A549 (cell line): Measurements from ENCODE around the gene FADS6. TPM values are rescaled to one million over a fixed set of nuclear protein-coding genes. Genes with fewer than 3 reads are reported as not detected.

Source experiments
- ATAC-seq, 2 experiments: fragments of 200-7000 bp in 1 of 2; fragments of >200 bp in 1 of 2; cut with Nextera tagmentation in 1 of 2; cut with Tn5 transposase in 1 of 2; 3 replicates each; pipeline versions ENCODE4 v1.8.0 to v1.9.1; 2018 to 2020; ENCODE audit warnings: mild to moderate bottlenecking in 1 of 2, moderate library complexity in 1 of 2
- CTCF ChIA-PET: fragments of 300-600 bp; sonication (Branson Sonifier 250); formaldehyde crosslinking; extraction: SDS; loops from one replicate; lab custom pipeline; 2021; ENCODE audit warnings: antibody characterized with exemption, inconsistent platforms; lab: Yijun Ruan, JAX
- POLR2A ChIA-PET: fragments of 350-600 bp; formaldehyde crosslinking; extraction: SDS; loops from one replicate; lab custom pipeline; 2021; ENCODE audit warnings: antibody characterized with exemption, inconsistent platforms; lab: Yijun Ruan, JAX
- DNase-seq, 2 experiments: peaks; one replicate each; pipeline versions ENCODE4 v3.0.0 to v3.0.0-alpha.2; 2011 to 2016; ENCODE audit warnings: low read depth in 1 of 2, low spot score in 1 of 2
- FAIRE-seq: peaks from 2 replicates; lab custom pipeline; 2011; peaks lifted over from hg19 to GRCh38; lab: Jason Lieb, UNC
- H3K27ac ChIP-seq, 2 experiments: fragments of >200 bp; sonication (Bioruptor Twin); formaldehyde crosslinking; 3 replicates each; pipeline ENCODE4 v1.5.1; 2016 to 2017
- H3K4me1 ChIP-seq: fragments of >200 bp; sonication (Bioruptor Twin); formaldehyde crosslinking; 3 replicates; pipeline ENCODE4 v1.6.1; 2016
- H3K4me2 ChIP-seq: fragments of >200 bp; sonication (Bioruptor Twin); formaldehyde crosslinking; 3 replicates; pipeline ENCODE4 v1.6.1; 2016
- H3K4me3 ChIP-seq: fragments of >200 bp; sonication (Bioruptor Twin); formaldehyde crosslinking; 3 replicates; pipeline ENCODE4 v1.5.1; 2016
- H3K9me3 ChIP-seq: fragments of >200 bp; sonication (Bioruptor Twin); formaldehyde crosslinking; 3 replicates; pipeline ENCODE4 v1.6.1; 2016
- BHLHE40 ChIP-seq: IDR thresholded peaks from 2 replicates; pipeline ENCODE4 v1.6.1; 2012; ENCODE audit warnings: low read depth, low read length, inconsistent platforms
- CBX2 ChIP-seq: fragments of 200-600 bp; sonication (generic); IDR thresholded peaks from 2 replicates; pipeline ENCODE4 v1.6.1; 2016; ENCODE audit warnings: low read depth, mild to moderate bottlenecking, borderline replicate concordance
- CHD4 ChIP-seq: fragments of 200-600 bp; sonication (generic); IDR thresholded peaks from 2 replicates; pipeline ENCODE4 v1.6.1; 2016; ENCODE audit warnings: antibody characterized with exemption, mild to moderate bottlenecking, borderline replicate concordance
- EHMT2 ChIP-seq: fragments of 200-600 bp; sonication (generic); IDR thresholded peaks from 2 replicates; pipeline ENCODE4 v1.6.1; 2016; ENCODE audit warnings: antibody characterized with exemption, low read depth, mild to moderate bottlenecking, moderate library complexity
- ELK1 ChIP-seq: fragments of 150-350 bp; IDR thresholded peaks from 2 replicates; pipeline ENCODE4 v1.6.1; 2014; ENCODE audit warnings: low read depth, mild to moderate bottlenecking, low read length
- EP300 ChIP-seq, 2 experiments: fragments of >200 bp; sonication (Bioruptor Twin); formaldehyde crosslinking; IDR thresholded peaks; 2 replicates in 1 of 2; 3 replicates in 1 of 2; pipeline ENCODE4 v1.6.1; 2016 to 2017
- ESRRA ChIP-seq: fragments of 150-350 bp; IDR thresholded peaks from 2 replicates; pipeline ENCODE4 v1.6.1; 2014; ENCODE audit warnings: mild to moderate bottlenecking, low read length, borderline replicate concordance
- FOSB ChIP-seq: fragments of 250-450 bp; sonication (Bioruptor Pico); IDR thresholded peaks from 2 replicates; pipeline ENCODE4 v1.5.0; 2020; ENCODE audit warnings: mild to moderate bottlenecking, moderate library complexity
- FOXS1 ChIP-seq: fragments of 250-450 bp; sonication (Bioruptor Pico); IDR thresholded peaks from 2 replicates; pipeline ENCODE4 v1.5.0; 2020; ENCODE audit warnings: mild to moderate bottlenecking, moderate library complexity
- HDAC2 ChIP-seq: fragments of 200-600 bp; sonication (generic); IDR thresholded peaks from 2 replicates; pipeline ENCODE4 v1.6.1; 2016
- HMGXB4 ChIP-seq: fragments of 250-450 bp; sonication (Bioruptor Pico); IDR thresholded peaks from 2 replicates; pipeline ENCODE4 v1.5.0; 2021; ENCODE audit warnings: mild to moderate bottlenecking, moderate library complexity, borderline replicate concordance
- HOXB13 ChIP-seq: fragments of 250-450 bp; sonication (Bioruptor Pico); IDR thresholded peaks from 2 replicates; pipeline ENCODE4 v1.5.0; 2020; ENCODE audit warnings: low read depth, mild to moderate bottlenecking, moderate library complexity
- KDM1A ChIP-seq: fragments of 200-600 bp; sonication (generic); IDR thresholded peaks from 2 replicates; pipeline ENCODE4 v1.6.1; 2016; ENCODE audit warnings: low read depth, mild to moderate bottlenecking
- KDM5A ChIP-seq: fragments of 200-600 bp; sonication (generic); IDR thresholded peaks from 2 replicates; pipeline ENCODE4 v1.6.1; 2016; ENCODE audit warnings: antibody characterized with exemption, mild to moderate bottlenecking
- MAZ ChIP-seq: fragments of 150-350 bp; IDR thresholded peaks from 2 replicates; pipeline ENCODE4 v1.6.1; 2014; ENCODE audit warnings: antibody characterized with exemption, low read depth, low read length, borderline replicate concordance
- NR3C1 ChIP-seq: fragments of >200 bp; sonication (Bioruptor Twin); formaldehyde crosslinking; IDR thresholded peaks from 3 replicates; pipeline ENCODE4 v1.6.1; 2017
- RCOR1 ChIP-seq: fragments of 150-350 bp; IDR thresholded peaks from 2 replicates; pipeline ENCODE4 v1.6.1; 2014; ENCODE audit warnings: antibody characterized with exemption, low read length, low read depth
- RNF2 ChIP-seq: fragments of 200-600 bp; sonication (generic); IDR thresholded peaks from 2 replicates; pipeline ENCODE4 v1.6.1; 2016; ENCODE audit warnings: low read depth, mild to moderate bottlenecking, antibody characterized with exemption, moderate library complexity, borderline replicate concordance
- SREBF2 ChIP-seq: fragments of 450-650 bp; IDR thresholded peaks from 2 replicates; pipeline ENCODE4 v1.6.1; 2014; ENCODE audit warnings: mild to moderate bottlenecking, moderate library complexity
- TFCP2L1 ChIP-seq: fragments of 250-450 bp; sonication (Bioruptor Pico); IDR thresholded peaks from 2 replicates; pipeline ENCODE4 v1.5.0; 2021; ENCODE audit warnings: mild to moderate bottlenecking
- TP53 ChIP-seq: fragments of 250-450 bp; sonication (Bioruptor Pico); IDR thresholded peaks from 2 replicates; pipeline ENCODE4 v1.5.0; 2021; ENCODE audit warnings: mild to moderate bottlenecking, moderate library complexity
- USF2 ChIP-seq: fragments of 450-650 bp; IDR thresholded peaks from 2 replicates; pipeline ENCODE4 v1.6.1; 2014; ENCODE audit warnings: antibody characterized with exemption
- ZC3H11A ChIP-seq: fragments of 450-650 bp; IDR thresholded peaks from 2 replicates; pipeline ENCODE4 v1.6.1; 2014; ENCODE audit warnings: antibody characterized with exemption, mild to moderate bottlenecking
- ZSCAN20 ChIP-seq: fragments of 250-450 bp; sonication (Bioruptor Pico); IDR thresholded peaks from 2 replicates; pipeline ENCODE4 v1.8.0; 2022; ENCODE audit warnings: mild to moderate bottlenecking, moderate library complexity
- WGBS: methylation state at CpG from one replicate; pipeline ENCODE4 v1.1.6; 2017; ENCODE audit errors: missing lambda C conversion rate; 5-methylcytosine and 5-hydroxymethylcytosine counted together
- polyA plus RNA-seq, 4 experiments: library from polyadenylated mRNA; depleted of rRNA in 3 of 4; stranded (reverse); fragments of >200 nt; fragmentation: RNase III in 1 of 4; extraction: RNeasy Plus Mini Kit Qiagen cat#74134 plus additional on column Dnase treatment in 1 of 4; gene quantifications; 2 replicates in 3 of 4; 3 replicates in 1 of 4; pipeline ENCODE4 v1.2.3, GENCODE V29; 2011 to 2017
- TF ChIP-seq, protein P1 (sequence below): fragments of 200-600 bp; sonication (generic); IDR thresholded peaks from 2 replicates; pipeline ENCODE4 v1.6.1; 2016; ENCODE audit warnings: antibody characterized with exemption, mild to moderate bottlenecking, moderate library complexity

FADS6 gene
- polyA plus RNA-seq, 2 of the 4 experiments (the other 2 are of a cell fraction): 0.04 TPM; not detected in 1

- CTCF ChIA-PET: interaction anchor here (0.9 to 42.3 kb wide), 4 partner anchors 4 to 178 kb away, joined by 4 to 1448 read pairs (median 726); partner anchors contain the start of genes HID1, MRPL58, OTOP2 and OTOP3
- 46% methylated on average over 11 of the region's 12 CpGs for WGBS
- no peak for ATAC-seq
- POLR2A ChIA-PET: no interaction called here
- Histone ChIP-seq H3K27ac (no peak overlapping the region), H3K4me3 (no peak overlapping the region), H3K9me3 (no peaks in the 10 kb centered on the region)
- FAIRE-seq: no peak
- no peak for TF ChIP-seq EHMT2
- TF ChIP-seq CHD4: no peak
- TF ChIP-seq ZSCAN20 (CRISPR knock-in tag): no peak
- no peak for TF ChIP-seq RNF2
- TF ChIP-seq FOSB (CRISPR knock-in tag): no peak
- TF ChIP-seq TFCP2L1 (CRISPR knock-in tag): no peak
- TF ChIP-seq, all 56 proteins: peak for 0
- Histone ChIP-seq H3K4me2 (no peak overlapping the region), H3K4me1 (peaks cover 4% of the 10 kb centered on the region; the same call in 2 of the 3 replicates)
- no peak for DNase-seq
These were observed 43.0 kb upstream of the FADS6 start for GRCh38 chr17:74936470-74936799.

DNA sequence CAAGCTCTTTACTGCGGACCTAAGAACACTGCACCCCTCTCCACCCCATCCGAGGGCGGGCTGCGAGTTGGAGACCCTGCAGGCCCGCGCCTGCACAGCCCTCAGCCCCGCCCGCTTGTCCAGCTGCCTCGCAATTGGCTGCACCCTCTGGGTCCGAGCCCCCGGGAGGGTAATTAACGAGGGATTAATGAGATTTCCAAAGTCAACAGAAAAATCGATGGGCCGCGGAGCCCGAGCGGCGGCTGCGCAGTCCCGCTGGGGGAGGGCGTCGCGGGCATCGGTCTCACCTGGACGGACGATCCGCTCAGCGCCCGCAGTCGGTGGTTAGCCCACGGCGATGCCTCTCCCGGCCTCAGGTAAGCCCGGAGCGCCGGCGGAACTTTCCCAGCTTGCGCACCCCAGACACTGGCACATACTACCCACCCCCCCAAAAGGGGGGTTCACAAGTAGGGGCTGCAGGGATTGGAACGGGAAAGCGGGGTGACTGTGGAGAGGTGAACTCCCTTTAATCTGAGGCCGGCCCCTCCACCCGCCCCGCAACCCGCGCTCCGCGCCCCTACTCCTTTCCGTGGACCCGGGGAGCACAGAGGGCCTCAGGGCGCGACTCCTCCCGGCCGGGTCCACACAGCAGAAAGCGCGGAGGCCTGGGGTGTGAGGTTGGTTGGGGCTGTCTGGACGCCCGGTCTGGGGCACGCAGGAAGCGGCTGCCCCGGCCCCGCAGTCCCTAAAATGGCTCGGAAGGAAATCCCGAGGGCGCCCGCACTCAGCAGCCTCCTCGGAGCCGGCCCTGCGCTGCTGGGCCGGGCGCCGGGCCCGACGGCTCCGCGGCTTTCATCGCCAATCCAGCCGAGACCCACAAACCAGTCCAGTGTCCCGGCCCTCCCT is 42.4 kb upstream of the FADS6 start, which contains the start of gene OTOP3:
OTOP3 (plus strand) TSS at position 314 of the 885 bp plus-strand sequence; CDS start at position 338, 24 bp downstream.
- H3K4me3 ChIP-seq: no peak within 1 kb of the TSS

GRCh38 chr17:74935048-74935447 is 41.6 kb upstream of the FADS6 start:
- no peak overlapping the region for H3K27ac ChIP-seq
- 77% methylated on average over 2 of the region's 3 CpGs for WGBS
- H3K4me2 ChIP-seq: no peak overlapping the region
- DNase-seq (no peak), FAIRE-seq (no peak), ATAC-seq (no peak)
- peaks cover 8% of the 10 kb centered on the region; the same call in 2 of the 3 replicates for H3K4me1 ChIP-seq
- CTCF ChIA-PET: interaction anchor here (7.1 to 42.0 kb wide), 2 partner anchors 13 to 22 kb away, joined by 89 to 1448 read pairs; partner anchors contain the start of genes HID1, OTOP2 and USH1G
- no peak overlapping the region for H3K4me3 ChIP-seq
- POLR2A ChIA-PET: interaction anchor here (1.2 kb wide), 1 partner anchor 9 kb away, joined by 3 read pairs; no protein-coding TSS in a partner anchor
- H3K9me3 ChIP-seq: no peaks in the 10 kb centered on the region
- TF ChIP-seq ELK1: no peak
- TF ChIP-seq HMGXB4: no peak
- TF ChIP-seq BHLHE40: no peak
- TF ChIP-seq NR3C1: no peak
- TF ChIP-seq EP300 (IDR thresholded peaks at IDR 0.05): no peak
- no peak for TF ChIP-seq RCOR1
- no peak for TF ChIP-seq CBX2
- TF ChIP-seq ESRRA: no peak
- TF ChIP-seq, protein P1, sequence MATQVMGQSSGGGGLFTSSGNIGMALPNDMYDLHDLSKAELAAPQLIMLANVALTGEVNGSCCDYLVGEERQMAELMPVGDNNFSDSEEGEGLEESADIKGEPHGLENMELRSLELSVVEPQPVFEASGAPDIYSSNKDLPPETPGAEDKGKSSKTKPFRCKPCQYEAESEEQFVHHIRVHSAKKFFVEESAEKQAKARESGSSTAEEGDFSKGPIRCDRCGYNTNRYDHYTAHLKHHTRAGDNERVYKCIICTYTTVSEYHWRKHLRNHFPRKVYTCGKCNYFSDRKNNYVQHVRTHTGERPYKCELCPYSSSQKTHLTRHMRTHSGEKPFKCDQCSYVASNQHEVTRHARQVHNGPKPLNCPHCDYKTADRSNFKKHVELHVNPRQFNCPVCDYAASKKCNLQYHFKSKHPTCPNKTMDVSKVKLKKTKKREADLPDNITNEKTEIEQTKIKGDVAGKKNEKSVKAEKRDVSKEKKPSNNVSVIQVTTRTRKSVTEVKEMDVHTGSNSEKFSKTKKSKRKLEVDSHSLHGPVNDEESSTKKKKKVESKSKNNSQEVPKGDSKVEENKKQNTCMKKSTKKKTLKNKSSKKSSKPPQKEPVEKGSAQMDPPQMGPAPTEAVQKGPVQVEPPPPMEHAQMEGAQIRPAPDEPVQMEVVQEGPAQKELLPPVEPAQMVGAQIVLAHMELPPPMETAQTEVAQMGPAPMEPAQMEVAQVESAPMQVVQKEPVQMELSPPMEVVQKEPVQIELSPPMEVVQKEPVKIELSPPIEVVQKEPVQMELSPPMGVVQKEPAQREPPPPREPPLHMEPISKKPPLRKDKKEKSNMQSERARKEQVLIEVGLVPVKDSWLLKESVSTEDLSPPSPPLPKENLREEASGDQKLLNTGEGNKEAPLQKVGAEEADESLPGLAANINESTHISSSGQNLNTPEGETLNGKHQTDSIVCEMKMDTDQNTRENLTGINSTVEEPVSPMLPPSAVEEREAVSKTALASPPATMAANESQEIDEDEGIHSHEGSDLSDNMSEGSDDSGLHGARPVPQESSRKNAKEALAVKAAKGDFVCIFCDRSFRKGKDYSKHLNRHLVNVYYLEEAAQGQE: no peak
- no peak for TF ChIP-seq KDM5A
- TF ChIP-seq RNF2: no peak
- TF ChIP-seq TP53 (CRISPR knock-in tag): no peak
- no peak for TF ChIP-seq HDAC2
- no peak for TF ChIP-seq MAZ

More for the DNA sequence above, 42.4 kb upstream of the FADS6 start, which contains the start of gene OTOP3:
- DNase-seq: no peak
- TF ChIP-seq HOXB13 (CRISPR knock-in tag): no peak
- no peak for TF ChIP-seq KDM1A
- no peak for TF ChIP-seq FOXS1 (CRISPR knock-in tag)
- no peak for TF ChIP-seq SREBF2
- TF ChIP-seq ZC3H11A: no peak
- TF ChIP-seq USF2: no peak
- no peak for TF ChIP-seq TFCP2L1 (CRISPR knock-in tag)
- TF ChIP-seq, all 56 proteins: peak for 0
- ChIA-PET POLR2A (interaction anchor here (1.2 kb wide), 1 partner anchor 9 kb away, joined by 3 read pairs; no protein-coding TSS in a partner anchor), CTCF (interaction anchor here (1.5 to 42.3 kb wide), 4 partner anchors 3 to 77 kb away, joined by 4 to 1448 read pairs (median 768); partner anchors contain the start of genes HID1, MRPL58, OTOP2 and OTOP3)
- 76% methylated on average over 69 of the region's 78 CpGs for WGBS
- FAIRE-seq (no peak), ATAC-seq (no peak)
- H3K27ac ChIP-seq: no peak within 1 kb of the TSS
- H3K9me3 ChIP-seq: no peaks in the 10 kb centered on the region
- H3K4me1 ChIP-seq: peaks cover 7% of the 10 kb centered on the region; the same call in 2 of the 3 replicates
- H3K4me2 ChIP-seq: no peak within 1 kb of the TSS
